ENCODE measurements around the gene LY86.

GRCh38 chr6:6695625-6696276 is 107.2 kb downstream of the LY86 start:
- TF ChIP-seq JUN (IDR thresholded peaks at IDR 0.05; ENCODE audit: borderline replicate concordance, insufficient read depth, insufficient read length, low read depth): no peak
- TF ChIP-seq CTCF (IDR thresholded peaks at IDR 0.05; ENCODE audit: extremely low read depth in 1 of 2, insufficient read depth in 1 of 2, low read depth in 1 of 2, low read length in 2 of 2): no peak
- no peak for TF ChIP-seq POLR2A (IDR thresholded peaks at IDR 0.05; ENCODE audit: low read depth, low read length)
- TF ChIP-seq POLR2AphosphoS5 (IDR thresholded peaks at IDR 0.05; ENCODE audit: insufficient read depth, low read depth, low read length): no peak
- no peak for TF ChIP-seq MAX (IDR thresholded peaks at IDR 0.05; ENCODE audit: insufficient read depth, insufficient read length)
- no peak for TF ChIP-seq MYC (IDR thresholded peaks at IDR 0.05; ENCODE audit: low read depth, low read length)
- no peak for TF ChIP-seq GATA2 (IDR thresholded peaks at IDR 0.05; ENCODE audit: insufficient read depth, insufficient read length, low read depth, low read length)
